Esophagus squamous epithelium (tissue), 5 donors: ENCODE results near the gene SLC47A2. TPM values are rescaled to one million over a fixed set of nuclear protein-coding genes. Genes with fewer than 3 reads are reported as not detected.
A peak's percentile ranks its signal among the peaks of the same experiment; 100 is the strongest.
"Not testable (repeated sequence)": the region's sequence is repeated elsewhere in the genome, so short reads cannot be mapped to it uniquely, and the experiment has no call there.

Source experiments
- DNase-seq: peaks from one replicate; lab custom pipeline; 2025; lab: John Stamatoyannopoulos, UW
- H3K27ac ChIP-seq, 4 donors: fragments of 200-600 bp; sonication (generic); one replicate each; pipeline ENCODE4 v1.5.1; 2016 to 2019; ENCODE audit warnings: mild to moderate bottlenecking in 1 of 4
- H3K27me3 ChIP-seq, 4 donors: fragments of 200-600 bp; sonication (generic); 1 replicate in 3 of 4; 2 replicates in 1 of 4; pipeline versions ENCODE4 v1.5.1 to v1.6.0; 2017 to 2021; ENCODE audit warnings: antibody characterized with exemption in 1 of 4
- H3K36me3 ChIP-seq, 3 donors: fragments of 200-600 bp; sonication (generic); one replicate each; pipeline ENCODE4 v1.5.1; 2016 to 2019
- H3K4me1 ChIP-seq, 3 donors: fragments of 200-600 bp; sonication (generic); one replicate each; pipeline ENCODE4 v1.5.1; 2017 to 2019
- H3K4me3 ChIP-seq, 4 donors: fragments of 200-600 bp; sonication (generic); 1 replicate in 3 of 4; 2 replicates in 1 of 4; pipeline ENCODE4 v1.5.1; 2016 to 2019; ENCODE audit warnings: mild to moderate bottlenecking in 2 of 4, moderate library complexity in 1 of 4
- H3K9me3 ChIP-seq, 3 donors: fragments of 200-600 bp; sonication (generic); one replicate each; pipeline ENCODE4 v1.5.1; 2016 to 2019
- POLR2A ChIP-seq, 4 donors: fragments of 450-650 bp; IDR thresholded peaks; one replicate each; pipeline ENCODE4 v1.6.1; 2017; ENCODE audit warnings: antibody characterized with exemption in 4 of 4, mild to moderate bottlenecking in 4 of 4, moderate library complexity in 3 of 4
- WGBS, 2 donors: methylation state at CpG; one replicate each; pipeline ENCODE4 v1.1.5; 2018; 5-methylcytosine and 5-hydroxymethylcytosine counted together
- intact Hi-C: fragments of 100-400 bp; cut with DNase I; formaldehyde crosslinking; loops from one replicate; pipeline ENCODE4 v1.15.0; 2022
- total RNA-seq, 4 donors: library from RNA; depleted of rRNA; stranded (reverse); fragments of >200 nt; gene quantifications; one replicate each; pipeline ENCODE4 v1.1.0, GENCODE V29; 2016
- TF ChIP-seq, protein P1 (sequence below), 6 experiments: fragments of 450-650 bp in 4 of 6; fragments of 200-600 bp in 2 of 6; sonication (generic) in 2 of 6; IDR thresholded peaks; one replicate each; pipeline ENCODE4 v1.5.1; 2016 to 2019; ENCODE audit warnings: antibody characterized with exemption in 6 of 6, mild to moderate bottlenecking in 4 of 6, moderate library complexity in 4 of 6
- donor health status: DM: yes; HTN: yes; CAD: no.

The SLC47A2 gene
- total RNA-seq, 4 donors from 2014 or later, result 0.56 to 2.2 (median 0.76) TPM; not detected in 1

DNA sequence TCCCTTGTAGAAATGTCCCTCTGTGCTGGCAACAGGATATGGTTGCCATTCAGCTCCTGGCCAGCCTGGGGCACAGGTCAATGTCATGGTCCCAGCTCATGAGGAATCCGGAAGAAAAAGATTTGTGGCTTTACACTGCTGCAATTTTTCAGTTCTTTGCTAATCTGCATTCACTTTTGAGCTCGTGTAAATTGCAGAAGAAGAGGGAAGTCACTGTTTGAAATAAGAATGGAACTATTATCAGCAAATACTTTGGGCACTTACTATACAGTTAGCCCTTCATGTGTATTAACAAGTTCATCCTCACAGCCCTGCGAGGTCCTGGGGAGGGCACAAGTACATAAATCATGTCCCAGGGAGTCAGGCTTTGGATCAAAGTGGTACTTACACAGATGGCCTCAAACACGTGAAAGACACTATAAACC is 14.2 kb downstream of the SLC47A2 start:
- H3K4me3 ChIP-seq, result no peak overlapping the region
- intact Hi-C loops, result no loop called here
- DNase-seq, result no peak
- H3K9me3 ChIP-seq, result no peaks in the 10 kb centered on the region
- no peaks in the 10 kb centered on the region for H3K27me3 ChIP-seq
- TF ChIP-seq, protein P1, sequence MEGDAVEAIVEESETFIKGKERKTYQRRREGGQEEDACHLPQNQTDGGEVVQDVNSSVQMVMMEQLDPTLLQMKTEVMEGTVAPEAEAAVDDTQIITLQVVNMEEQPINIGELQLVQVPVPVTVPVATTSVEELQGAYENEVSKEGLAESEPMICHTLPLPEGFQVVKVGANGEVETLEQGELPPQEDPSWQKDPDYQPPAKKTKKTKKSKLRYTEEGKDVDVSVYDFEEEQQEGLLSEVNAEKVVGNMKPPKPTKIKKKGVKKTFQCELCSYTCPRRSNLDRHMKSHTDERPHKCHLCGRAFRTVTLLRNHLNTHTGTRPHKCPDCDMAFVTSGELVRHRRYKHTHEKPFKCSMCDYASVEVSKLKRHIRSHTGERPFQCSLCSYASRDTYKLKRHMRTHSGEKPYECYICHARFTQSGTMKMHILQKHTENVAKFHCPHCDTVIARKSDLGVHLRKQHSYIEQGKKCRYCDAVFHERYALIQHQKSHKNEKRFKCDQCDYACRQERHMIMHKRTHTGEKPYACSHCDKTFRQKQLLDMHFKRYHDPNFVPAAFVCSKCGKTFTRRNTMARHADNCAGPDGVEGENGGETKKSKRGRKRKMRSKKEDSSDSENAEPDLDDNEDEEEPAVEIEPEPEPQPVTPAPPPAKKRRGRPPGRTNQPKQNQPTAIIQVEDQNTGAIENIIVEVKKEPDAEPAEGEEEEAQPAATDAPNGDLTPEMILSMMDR (IDR thresholded peaks at IDR 0.05), result no peak
- TF ChIP-seq POLR2A (IDR thresholded peaks at IDR 0.05), result no peak
- peaks cover 8 to 20% (median 9%) of the 10 kb centered on the region in 3 donors for H3K4me1 ChIP-seq
- WGBS, 2 donors, result 76 to 79% methylated on average over 4 of the region's 4 CpGs
- H3K36me3 ChIP-seq, result no peaks in the 10 kb centered on the region
- no peak overlapping the region for H3K27ac ChIP-seq

DNA sequence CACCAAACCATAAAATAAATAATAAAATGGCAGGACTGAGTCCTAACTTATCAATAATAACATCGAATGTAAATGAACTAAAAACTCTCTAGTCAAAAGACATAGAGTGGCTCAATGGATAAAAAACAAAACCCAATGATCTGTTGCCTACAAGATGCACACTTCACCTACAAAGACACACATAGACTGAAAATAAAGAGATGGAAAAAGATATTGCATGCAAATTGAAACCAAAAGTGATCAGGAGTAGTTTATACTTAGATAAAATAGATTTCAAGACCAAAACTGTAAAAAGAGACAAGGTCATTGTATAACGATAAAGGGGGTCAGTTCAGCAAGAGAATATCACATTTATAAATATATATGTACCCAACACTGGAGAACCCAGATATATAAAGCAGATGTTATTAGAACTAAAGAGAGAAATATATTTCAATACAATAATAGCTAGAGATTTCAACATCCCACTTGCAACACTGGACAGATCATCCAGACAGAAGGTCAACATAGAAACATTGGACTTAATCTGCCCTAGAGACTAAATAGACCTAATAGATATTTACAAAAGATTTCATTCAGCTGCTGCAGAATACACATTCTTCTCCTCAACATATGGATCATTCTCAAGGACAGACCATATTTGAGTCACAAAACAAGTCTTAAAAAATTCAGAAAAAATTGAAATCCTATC is 29.8 kb downstream of the SLC47A2 start:
- no peak for DNase-seq
- no peak for TF ChIP-seq POLR2A (IDR thresholded peaks at IDR 0.05)
- TF ChIP-seq, protein P1 (IDR thresholded peaks at IDR 0.05), result no peak
- Histone ChIP-seq H3K36me3 (peaks cover 0 to 2% (median 0%) of the 10 kb centered on the region in 3 donors), H3K27ac (no peak overlapping the region), H3K4me1 (no peaks in the 10 kb centered on the region), H3K4me3 (no peak overlapping the region), H3K27me3 (no peaks in the 10 kb centered on the region), H3K9me3 (no peaks in the 10 kb centered on the region)
- WGBS, 2 donors, result 92 to 97% methylated on average over 2 of the region's 2 CpGs
- intact Hi-C loops, result no loop called here

DNA sequence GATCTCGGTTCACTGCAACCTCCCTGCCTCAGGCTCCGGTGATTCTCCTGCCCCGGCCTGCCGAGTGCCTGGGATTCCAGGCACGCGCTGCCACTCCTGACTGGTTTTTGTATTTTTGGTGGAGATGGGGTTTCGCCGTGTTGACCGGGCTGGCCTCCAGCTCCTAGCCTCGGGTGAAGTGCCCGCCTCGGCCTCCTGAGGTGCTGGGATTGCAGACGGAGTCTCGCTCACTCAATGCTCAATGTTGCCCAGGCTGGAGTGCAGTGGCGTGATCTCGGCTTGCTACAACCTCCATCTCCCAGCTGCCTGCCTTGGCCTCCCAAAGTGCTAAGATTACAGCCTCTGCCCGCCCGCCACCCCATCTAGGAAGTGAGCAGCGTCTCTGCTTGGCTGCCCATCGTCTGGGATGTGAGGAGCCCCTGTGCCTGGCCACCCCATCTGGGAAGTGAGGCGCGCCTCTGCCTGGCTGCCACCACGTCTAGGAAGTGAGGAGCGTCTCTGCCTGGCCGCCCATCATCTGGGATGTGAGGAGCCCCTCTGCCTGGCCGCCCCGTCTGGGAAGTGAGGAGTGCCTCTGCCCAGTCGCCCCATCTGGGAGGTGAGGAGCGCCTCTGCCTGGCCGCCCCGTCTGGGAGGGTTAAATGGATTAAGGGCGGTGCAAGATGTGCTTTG is 31.3 kb downstream of the SLC47A2 start:
- H3K27ac ChIP-seq, intact Hi-C loops, H3K4me3 ChIP-seq, H3K9me3 ChIP-seq, H3K4me1 ChIP-seq, H3K27me3 ChIP-seq, DNase-seq: not testable (repeated sequence)
- H3K36me3 ChIP-seq, result peaks cover 0 to 14% (median 0%) of the 10 kb centered on the region in 3 donors
- 79 to 85% methylated on average over 5 to 6 of the region's 32 CpGs for WGBS, 2 donors

DNA sequence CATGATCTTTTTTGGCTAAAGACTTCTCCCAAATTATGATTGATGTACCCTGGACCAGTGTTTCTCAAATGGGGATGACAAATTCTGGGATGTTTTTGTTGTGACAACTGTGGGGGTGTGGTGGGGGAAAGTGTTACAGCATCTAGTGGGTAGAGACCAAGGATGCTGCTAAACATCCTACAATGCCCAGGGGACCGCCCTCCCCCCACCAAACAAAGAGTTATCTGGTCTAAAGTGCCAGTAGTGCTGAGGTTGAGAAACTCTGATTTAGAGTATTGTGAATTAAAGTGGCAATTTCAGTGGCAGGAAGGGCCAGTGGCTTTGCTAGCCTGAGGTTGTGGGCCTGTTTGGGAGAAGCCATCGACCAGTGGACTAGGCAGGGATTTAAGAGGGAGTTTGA is 33.3 kb downstream of the SLC47A2 start:
- Histone ChIP-seq H3K4me1 (no peaks in the 10 kb centered on the region), H3K36me3 (peaks cover 0 to 32% (median 0%) of the 10 kb centered on the region in 3 donors), H3K27ac (peak overlapping the region in 1 of 4 donors; percentile 2), H3K9me3 (no peaks in the 10 kb centered on the region), H3K27me3 (no peaks in the 10 kb centered on the region), H3K4me3 (no peak overlapping the region)
- 69 to 92% methylated on average over 2 of the region's 2 CpGs for WGBS, 2 donors
- DNase-seq, result no peak
- intact Hi-C loops, result no loop called here
- TF ChIP-seq POLR2A (IDR thresholded peaks at IDR 0.05), result no peak
- TF ChIP-seq, protein P1 (IDR thresholded peaks at IDR 0.05), result no peak

DNA sequence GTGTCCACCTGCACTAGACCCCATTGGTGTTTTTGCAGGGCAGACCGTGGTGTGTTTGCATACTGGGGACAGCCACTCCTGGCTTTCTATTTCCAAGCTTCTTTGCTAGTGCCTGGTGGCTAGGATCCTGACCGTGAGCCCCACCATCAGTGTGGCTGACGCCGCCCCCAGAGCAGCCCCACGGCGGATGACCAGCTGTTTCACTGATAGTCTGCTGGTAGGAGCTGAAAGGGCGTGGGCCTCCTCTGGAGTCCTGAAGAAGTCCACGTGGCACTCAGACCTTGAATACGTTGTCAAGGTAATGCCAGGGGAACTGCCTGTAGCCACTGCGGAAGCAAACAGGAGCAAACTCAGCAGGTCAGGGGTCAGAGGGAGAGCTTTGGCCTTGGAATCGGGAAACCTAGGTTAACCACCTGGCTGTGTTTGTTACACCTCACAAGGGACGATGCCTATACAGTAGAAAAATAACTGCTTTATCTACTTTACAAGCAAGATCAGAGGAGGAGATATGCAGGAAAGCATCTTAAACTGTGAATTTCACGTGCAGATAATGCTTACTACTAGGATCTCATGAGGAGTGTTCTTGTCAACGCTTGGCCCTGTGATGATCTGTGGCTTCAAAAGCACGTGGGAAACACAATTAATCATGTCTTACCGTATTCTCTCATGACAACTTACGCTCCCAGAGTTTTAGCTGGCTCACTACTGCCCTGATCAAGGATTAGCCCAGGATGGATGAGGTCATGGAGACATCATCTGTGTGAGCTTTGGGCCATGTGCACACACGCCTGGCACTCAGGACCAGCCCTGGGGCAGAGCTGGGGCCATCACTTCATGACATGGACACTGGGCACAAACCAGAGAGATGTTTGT is 37.6 kb downstream of the SLC47A2 start:
- intact Hi-C loops, result no loop called here
- Histone ChIP-seq H3K27me3 (no peaks in the 10 kb centered on the region), H3K4me3 (no peak overlapping the region), H3K4me1 (peaks cover 0 to 7% (median 0%) of the 10 kb centered on the region in 3 donors), H3K9me3 (no peaks in the 10 kb centered on the region), H3K36me3 (peaks cover 3 to 73% (median 12%) of the 10 kb centered on the region in 3 donors), H3K27ac (no peak overlapping the region)
- TF ChIP-seq POLR2A (IDR thresholded peaks at IDR 0.05), result no peak
- TF ChIP-seq, protein P1 (IDR thresholded peaks at IDR 0.05), result no peak
- 70 to 93% methylated on average over 9 to 10 of the region's 18 CpGs for WGBS, 2 donors
- no peak for DNase-seq
